HepG2 (cell line): ENCODE data around the gene NELFCD. TPM values are rescaled to one million over a fixed set of nuclear protein-coding genes. Genes with fewer than 3 reads are reported as not detected.

Experiments used
- ATAC-seq: fragments of 200-7000 bp; cut with Tn5 transposase; 3 replicates; pipeline ENCODE4 v1.9.1; 2020; ENCODE audit warnings: mild to moderate bottlenecking, moderate library complexity
- BruUV-seq: library from RNA; stranded (reverse); fragments of 400-500 nt; replicated peaks from 2 replicates; lab custom pipeline; 2021; lab: Mats Ljungman, UMichigan
- CTCF ChIA-PET: fragments of 300-600 bp; formaldehyde crosslinking; extraction: SDS; loops from one replicate; lab custom pipeline; 2021; ENCODE audit warnings: low total read pairs, inconsistent platforms, low intra/inter-chr PET ratio; lab: Yijun Ruan, JAX
- POLR2A ChIA-PET: fragments of 350-600 bp; sonication (Branson Sonifier 250); formaldehyde crosslinking; loops from one replicate; lab custom pipeline; 2020; ENCODE audit warnings: antibody characterized with exemption, inconsistent platforms; lab: Yijun Ruan, JAX
- DNase-seq: peaks from one replicate; pipeline ENCODE4 v3.0.0-alpha.2; 2015; ENCODE audit warnings: low spot score
- FAIRE-seq: peaks from 3 replicates; lab custom pipeline; 2011; peaks lifted over from hg19 to GRCh38; lab: Jason Lieb, UNC
- H2AFZ ChIP-seq: one replicate; pipeline ENCODE4 v1.6.1; 2011; ENCODE audit warnings: low read length, inconsistent platforms
- H3K27ac ChIP-seq: fragments of 300-600 bp; 3 replicates; pipeline ENCODE4 v1.8.0; 2011; ENCODE audit warnings: mixed run types, mild to moderate bottlenecking, mixed read lengths, low read length, inconsistent platforms; ENCODE audit not compliant: insufficient read depth; ENCODE audit errors: extremely low read length
- H3K27me3 ChIP-seq, 2 experiments: fragments of 200-600 bp in 1 of 2; 2 replicates in 1 of 2; 3 replicates in 1 of 2; pipeline versions ENCODE4 v1.6.0 to v1.8.0; 2011; ENCODE audit warnings: low read length in 2 of 2, mild to moderate bottlenecking in 2 of 2, moderate library complexity in 2 of 2, inconsistent platforms in 1 of 2; ENCODE audit not compliant: insufficient read depth in 2 of 2, control insufficient read depth in 1 of 2
- H3K36me3 ChIP-seq, 2 experiments: fragments of 200-600 bp in 1 of 2; replicated peaks in 1 of 2; 2 replicates in 1 of 2; 3 replicates in 1 of 2; pipeline versions ENCODE4 v1.5.1 to v1.8.0; 2011; ENCODE audit warnings: low read length in 2 of 2, inconsistent platforms in 1 of 2; ENCODE audit not compliant: insufficient read depth in 2 of 2, control insufficient read depth in 1 of 2
- H3K4me1 ChIP-seq: 2 replicates; pipeline ENCODE4 v1.5.1; 2012; ENCODE audit warnings: low read length, inconsistent platforms; ENCODE audit not compliant: insufficient read depth
- H3K4me2 ChIP-seq: 2 replicates; pipeline ENCODE4 v1.6.0; 2011; ENCODE audit warnings: low read depth, low read length, inconsistent platforms
- H3K4me3 ChIP-seq, 3 experiments: fragments of 200-600 bp in 1 of 3; sonication (generic), shearing (Covaris generic) in 1 of 3; replicated peaks in 1 of 3; 2 replicates each; pipeline ENCODE4 v1.5.1; 2011 to 2016; ENCODE audit warnings: low read length in 3 of 3, inconsistent platforms in 2 of 3, low read depth in 2 of 3, mild to moderate bottlenecking in 2 of 3, control low read depth in 1 of 3, mixed read lengths in 1 of 3; ENCODE audit not compliant: insufficient read depth in 1 of 3
- H3K79me2 ChIP-seq: one replicate; pipeline ENCODE4 v1.6.1; 2011; ENCODE audit warnings: low read length, inconsistent platforms; ENCODE audit not compliant: insufficient read depth
- H3K9ac ChIP-seq: 2 replicates; pipeline ENCODE4 v1.6.0; 2011; ENCODE audit warnings: mild to moderate bottlenecking, low read depth, low read length, inconsistent platforms; ENCODE audit not compliant: insufficient read depth
- H3K9me3 ChIP-seq: 2 replicates; pipeline ENCODE4 v1.5.1; 2012; ENCODE audit warnings: mild to moderate bottlenecking, low read length
- H4K20me1 ChIP-seq: 2 replicates; pipeline ENCODE4 v1.6.0; 2011; ENCODE audit warnings: inconsistent platforms, mild to moderate bottlenecking, low read length, moderate library complexity; ENCODE audit not compliant: insufficient read depth
- FOXP1 ChIP-seq, 2 experiments: fragments of 450-650 bp in 1 of 2; IDR thresholded peaks; 2 replicates each; pipeline ENCODE4 v1.6.1; 2017 to 2018; ENCODE audit warnings: antibody characterized with exemption in 1 of 2
- NKX3-1 ChIP-seq: sonication (generic); formaldehyde crosslinking; IDR thresholded peaks from 2 replicates; pipeline ENCODE4 v1.5.0; 2020; ENCODE audit warnings: missing genetic modification reagents
- PRPF4 ChIP-seq: fragments of 200-400 bp; formaldehyde crosslinking; IDR thresholded peaks from 2 replicates; pipeline ENCODE4 v1.6.1; 2016; ENCODE audit warnings: low read length, low read depth; ENCODE audit not compliant: poor library complexity, severe bottlenecking
- RAD21 ChIP-seq: fragments of 450-650 bp; formaldehyde crosslinking; IDR thresholded peaks from 2 replicates; pipeline ENCODE4 v1.5.0; 2020; ENCODE audit warnings: mild to moderate bottlenecking
- RBAK ChIP-seq: sonication (generic); formaldehyde crosslinking; IDR thresholded peaks from 2 replicates; pipeline ENCODE4 v1.5.1; 2020; ENCODE audit warnings: mild to moderate bottlenecking, missing genetic modification reagents
- SNAI1 ChIP-seq: sonication (generic); formaldehyde crosslinking; IDR thresholded peaks from 2 replicates; pipeline ENCODE4 v1.5.0; 2020; ENCODE audit warnings: mild to moderate bottlenecking, missing genetic modification reagents, borderline replicate concordance
- STAG1 ChIP-seq: sonication (generic); formaldehyde crosslinking; IDR thresholded peaks from 2 replicates; pipeline ENCODE4 v1.4.0; 2020; ENCODE audit warnings: missing genetic modification reagents
- ZMYM2 ChIP-seq: sonication (generic); formaldehyde crosslinking; IDR thresholded peaks from 2 replicates; pipeline ENCODE4 v1.8.0; 2022; ENCODE audit warnings: mild to moderate bottlenecking, missing genetic modification reagents
- ZNF280D ChIP-seq: sonication (generic); formaldehyde crosslinking; IDR thresholded peaks from 2 replicates; pipeline ENCODE4 v1.5.1; 2020; ENCODE audit warnings: mild to moderate bottlenecking, missing genetic modification reagents
- ZNF292 ChIP-seq: sonication (generic); formaldehyde crosslinking; IDR thresholded peaks from 2 replicates; pipeline ENCODE4 v1.8.1; 2022; ENCODE audit warnings: mild to moderate bottlenecking, low read depth, missing genetic modification reagents, borderline replicate concordance
- ZNF333 ChIP-seq: sonication (generic); formaldehyde crosslinking; IDR thresholded peaks from 2 replicates; pipeline ENCODE4 v1.4.0; 2020; ENCODE audit warnings: mild to moderate bottlenecking, missing genetic modification reagents, borderline replicate concordance
- ZNF343 ChIP-seq: sonication (generic); formaldehyde crosslinking; IDR thresholded peaks from 2 replicates; pipeline ENCODE4 v1.4.0; 2020; ENCODE audit warnings: mild to moderate bottlenecking, missing genetic modification reagents
- ZNF572 ChIP-seq: sonication (generic); formaldehyde crosslinking; IDR thresholded peaks from 2 replicates; pipeline ENCODE4 v1.5.1; 2020; ENCODE audit warnings: mild to moderate bottlenecking, missing genetic modification reagents
- ZNF747 ChIP-seq: sonication (generic); formaldehyde crosslinking; IDR thresholded peaks from 2 replicates; pipeline ENCODE4 v1.8.1; 2023; ENCODE audit warnings: missing genetic modification reagents, mild to moderate bottlenecking, borderline replicate concordance
- ZUFSP ChIP-seq: sonication (generic); formaldehyde crosslinking; IDR thresholded peaks from 2 replicates; pipeline ENCODE4 v1.9.0; 2021; ENCODE audit warnings: missing genetic modification reagents, mild to moderate bottlenecking, borderline replicate concordance
- WGBS: methylation state at CpG from one replicate; pipeline ENCODE4 v1.1.6; 2017; ENCODE audit warnings: low lambda C conversion rate; 5-methylcytosine and 5-hydroxymethylcytosine counted together
- in situ Hi-C: cut with HindIII; loops from 2 replicates; pipeline ENCODE4 v1.10.0; 2017; ENCODE audit warnings: low pct_unique_long_range_greater_than_20kb; ENCODE audit not compliant: extremely low pct_ligation_motif_present
- intact Hi-C: fragments of 100-400 bp; cut with micrococcal nuclease; formaldehyde crosslinking; loops from one replicate; pipeline ENCODE4 v1.10.0; 2022; ENCODE audit not compliant: unreplicated experiment
- polyA plus RNA-seq, 8 experiments: library from polyadenylated mRNA; depleted of rRNA in 3 of 8; stranded (reverse) in 7 of 8; unstranded in 1 of 8; fragments of >200 nt; fragmentation: Illumina TruSeq in 4 of 8; extraction: Trizol in 4 of 8; gene quantifications; 2 replicates each; pipeline versions ENCODE4 v1.2.1 to v1.2.3, GENCODE V29; 2011 to 2016; ENCODE audit warnings: low read depth in 4 of 8, missing spikeins in 1 of 8, mixed read lengths in 1 of 8; ENCODE audit not compliant: insufficient read depth in 1 of 8
- total RNA-seq, 5 experiments: library from RNA; depleted of rRNA; stranded (reverse); fragments of >200 nt; fragmentation: Illumina TruSeq; extraction: Trizol; gene quantifications; 2 replicates each; pipeline ENCODE4 v1.2.3, GENCODE V29; 2016; ENCODE audit warnings: low read depth in 1 of 5
- TF ChIP-seq, protein P1 (sequence below): sonication (generic); formaldehyde crosslinking; IDR thresholded peaks from 2 replicates; pipeline ENCODE4 v1.5.0; 2020; ENCODE audit warnings: missing genetic modification reagents

NELFCD gene
- total and polyA plus RNA-seq, 2 of the 13 experiments (the other 11 are each of a cell fraction or from before 2014, with no cell fraction given), result 159 to 203 TPM

DNA sequence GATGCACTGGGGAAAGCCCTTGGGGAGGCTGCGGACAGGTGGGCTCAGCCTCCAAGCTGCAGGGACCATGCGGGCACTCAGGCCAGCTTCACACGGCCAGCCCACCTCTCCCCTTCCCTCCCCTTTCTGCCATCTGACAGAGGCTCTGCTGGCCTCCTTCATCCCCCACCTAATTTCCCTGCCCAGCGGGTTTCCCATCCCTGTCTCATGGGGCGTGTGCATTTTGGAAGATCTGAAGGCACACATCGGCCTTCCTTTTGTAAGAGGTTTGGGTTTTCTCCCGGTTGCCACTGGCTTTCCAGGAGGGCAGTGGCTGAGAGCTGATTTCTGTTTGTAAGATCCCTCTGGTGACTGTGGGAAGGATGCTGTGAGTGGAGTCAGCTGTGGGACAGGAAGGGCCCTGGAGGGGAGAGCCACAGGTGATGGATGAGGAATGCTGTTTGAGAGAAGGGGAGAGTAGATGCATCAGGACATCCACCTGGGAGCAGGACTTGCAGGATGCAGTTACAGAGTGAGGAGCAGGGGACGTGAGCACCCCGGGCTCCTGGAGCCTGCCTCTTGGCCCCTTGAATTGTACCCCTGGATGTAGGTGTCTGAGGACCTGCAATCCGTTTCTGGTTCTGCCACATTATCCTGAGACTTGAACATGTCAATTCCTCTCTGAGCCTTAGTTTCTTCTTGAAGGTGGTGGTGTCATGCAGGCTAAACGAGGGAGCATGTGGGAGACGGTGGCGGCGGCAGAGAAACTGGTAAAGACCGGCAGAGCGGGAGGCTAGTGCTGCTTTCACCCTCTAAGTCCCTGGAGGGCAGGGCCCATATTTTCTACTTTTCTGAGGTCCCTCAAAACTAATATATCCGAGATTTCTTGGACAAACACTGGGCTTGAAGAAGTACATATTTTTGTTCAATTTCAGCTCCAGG is 32.2 kb downstream of the NELFCD start:
- Histone ChIP-seq H3K4me1 (peaks cover 100% of the 10 kb centered on the region), H3K9me3 (no peaks in the 10 kb centered on the region), H3K4me2 (peak overlapping the region; percentile 66), H4K20me1 (no peaks in the 10 kb centered on the region), H3K9ac (peak overlapping the region; percentile 38; the same call in 1 of the 2 replicates), H3K27me3 (no peaks in the 10 kb centered on the region), H3K4me3 (peak overlapping the region; percentile 12 to 62 (median 47)), H3K27ac (peak overlapping the region; percentile 27), H3K36me3 (no peaks in the 10 kb centered on the region; a peak in 1 of 5 replicates), H2AFZ (no peak overlapping the region), H3K79me2 (peaks cover 15% of the 10 kb centered on the region)
- peak; percentile 2; the same call in 2 of the 3 replicates for ATAC-seq
- WGBS, result 77% methylated on average over 17 of the region's 17 CpGs
- no TSS peak for BruUV-seq
- POLR2A ChIA-PET, result interaction anchor here (1.2 to 7.7 kb wide), 2 partner anchors 18 to 29 kb away, joined by 3 to 61 read pairs; partner anchors contain the start of gene ATP5F1E
- FAIRE-seq, result no peak
- intact Hi-C loops, result no loop called here
- no peak for DNase-seq
- in situ Hi-C loops, result no loop called here
- CTCF ChIA-PET, result no interaction called here
- TF ChIP-seq NKX3-1 (CRISPR knock-in tag) (no peak), FOXP1 (IDR thresholded peaks at IDR 0.05) (no peak), FOXP1 (CRISPR knock-in tag; IDR thresholded peaks at IDR 0.05) (no peak), ZNF333 (CRISPR knock-in tag) (peak; percentile 29; the same call in 1 of the 2 replicates), ZNF292 (0 out of 2 replicates have a peak, but pooled peaks have one; percentile 9), RAD21 (CRISPR knock-in tag) (no peak), PRPF4 (peak; percentile 30), ZNF747 (CRISPR knock-in tag) (peak; percentile 10; the same call in 1 of the 2 replicates), SNAI1 (CRISPR knock-in tag) (no peak), ZNF280D (CRISPR knock-in tag) (no peak), ZNF343 (CRISPR knock-in tag) (0 out of 2 replicates have a peak, but pooled peaks have one; percentile 2), ZUFSP (CRISPR knock-in tag) (no peak), RBAK (CRISPR knock-in tag) (no peak), ZNF572 (peak; percentile 66; the same call in 1 of the 2 replicates), ZMYM2 (peak; percentile 42; the same call in 1 of the 2 replicates), STAG1 (no peak)
- TF ChIP-seq, protein P1, sequence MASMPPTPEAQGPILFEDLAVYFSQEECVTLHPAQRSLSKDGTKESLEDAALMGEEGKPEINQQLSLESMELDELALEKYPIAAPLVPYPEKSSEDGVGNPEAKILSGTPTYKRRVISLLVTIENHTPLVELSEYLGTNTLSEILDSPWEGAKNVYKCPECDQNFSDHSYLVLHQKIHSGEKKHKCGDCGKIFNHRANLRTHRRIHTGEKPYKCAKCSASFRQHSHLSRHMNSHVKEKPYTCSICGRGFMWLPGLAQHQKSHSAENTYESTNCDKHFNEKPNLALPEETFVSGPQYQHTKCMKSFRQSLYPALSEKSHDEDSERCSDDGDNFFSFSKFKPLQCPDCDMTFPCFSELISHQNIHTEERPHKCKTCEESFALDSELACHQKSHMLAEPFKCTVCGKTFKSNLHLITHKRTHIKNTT (CRISPR knock-in tag), result no peak
